Right lobe of liver (tissue), 4 donors: Measurements from ENCODE around the gene CORO2A.

Experiments
- CTCF ChIP-seq, 4 donors: fragments of 200-600 bp in 3 of 4; fragments of 450-650 bp in 1 of 4; IDR thresholded peaks; one replicate each; pipeline versions ENCODE4 v1.5.1 to v1.8.0; 2016 to 2022; ENCODE audit warnings: antibody characterized with exemption in 4 of 4, mild to moderate bottlenecking in 2 of 4
- POLR2A ChIP-seq: fragments of 450-650 bp; IDR thresholded peaks from one replicate; pipeline ENCODE4 v1.6.1; 2017; ENCODE audit warnings: antibody characterized with exemption, mild to moderate bottlenecking
- donor health status: DM: no; HTN: no; CAD: no.
- donor health status: DM: no; HTN: no; CAD: no.
- donor health status: DM: no; HTN: yes; CAD: no.

GRCh38 chr9:98148486-98148885 lies 44.0 kb downstream of the CORO2A start:
- TF ChIP-seq CTCF (IDR thresholded peaks at IDR 0.05) (no peak), POLR2A (no peak)
